ENCODE data around the gene CD68.
A peak's percentile ranks its signal among the peaks of the same experiment; 100 is the strongest.
"Not testable (repeated sequence)": the region's sequence is repeated elsewhere in the genome, so short reads cannot be mapped to it uniquely, and the experiment has no call there.

CD68 gene

DNA sequence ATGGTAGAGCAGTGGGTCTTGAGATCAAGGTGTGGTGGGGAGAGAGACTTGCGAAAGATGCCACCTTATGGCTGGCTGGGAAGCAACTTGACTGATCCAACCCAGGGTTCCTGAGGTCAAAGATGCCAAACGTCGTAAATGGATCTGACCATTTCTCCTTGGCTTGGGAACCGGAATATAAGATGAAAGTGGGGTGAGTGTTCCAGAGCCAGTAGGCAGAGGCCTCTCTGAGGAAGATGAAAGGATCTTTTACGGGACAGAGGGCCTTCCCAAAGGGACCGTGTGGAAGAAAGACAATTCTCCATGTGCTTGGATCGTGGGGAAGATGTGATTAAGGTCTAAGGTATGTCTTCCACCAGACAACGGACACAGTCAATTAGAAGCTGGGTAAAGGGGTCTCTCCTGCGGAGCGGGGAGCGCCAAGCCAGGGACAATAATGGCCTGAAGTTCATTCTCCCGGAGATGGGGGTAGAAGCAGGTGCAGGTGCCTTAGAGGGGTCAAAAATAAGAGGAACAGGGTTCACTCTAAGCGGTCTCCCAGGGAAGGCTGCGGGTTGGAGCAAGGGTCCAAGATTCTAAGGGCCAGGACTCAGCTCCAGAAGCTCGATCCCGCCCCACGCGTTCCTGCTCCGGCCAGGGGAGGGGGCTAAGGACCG lies 34.5 kb downstream of the CD68 start:
- DNase-seq (ENCODE audit: low spot score): peak; percentile 75

DNA sequence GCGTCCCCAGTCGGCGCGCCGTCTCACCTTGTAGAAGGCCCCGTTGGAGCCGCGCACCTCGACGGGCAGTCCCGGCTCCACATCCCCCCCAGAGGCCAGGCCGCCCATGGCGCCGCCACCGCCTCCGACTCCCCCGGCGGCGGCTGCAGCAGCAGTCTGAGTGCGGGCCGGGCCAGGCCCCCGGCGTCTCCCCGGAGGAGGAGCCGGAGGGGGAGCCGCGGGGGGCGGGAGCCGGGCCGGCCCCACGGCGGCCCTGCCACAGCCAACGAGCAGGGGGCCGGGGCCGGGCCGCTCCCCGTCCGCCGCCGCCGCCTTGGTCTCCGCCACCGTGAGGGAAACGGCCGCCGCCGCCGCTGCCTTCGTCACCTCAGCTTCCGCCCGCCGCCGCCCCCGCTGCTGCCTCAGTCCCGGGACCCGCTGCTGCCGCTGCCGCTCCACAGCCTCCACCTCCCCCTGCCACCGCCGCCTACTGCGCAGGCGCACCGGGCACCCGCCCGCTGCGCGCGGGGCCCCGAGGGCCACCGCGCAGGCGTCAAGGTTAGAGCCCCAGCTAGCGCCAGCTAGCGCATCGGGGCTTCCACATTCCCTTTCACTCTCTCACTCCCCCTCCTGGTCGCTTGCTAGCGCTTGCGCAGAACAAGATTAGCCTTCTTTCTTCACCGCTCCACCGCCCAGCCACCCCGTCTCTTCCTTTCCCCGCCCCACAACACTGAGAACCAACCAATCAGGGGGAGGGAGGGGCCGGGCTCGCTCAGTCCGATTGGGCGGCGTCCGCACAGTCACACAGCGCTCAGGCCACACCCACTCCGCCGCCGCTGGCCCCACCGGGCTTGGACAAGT lies 35.2 kb downstream of the CD68 start, which contains the start of gene FXR2:
FXR2 (minus strand) TSS at position 473 of the 840 bp plus-strand sequence; CDS start at position 108, 365 bp downstream.
- peak; percentile 99 for DNase-seq (ENCODE audit: low spot score)

DNA sequence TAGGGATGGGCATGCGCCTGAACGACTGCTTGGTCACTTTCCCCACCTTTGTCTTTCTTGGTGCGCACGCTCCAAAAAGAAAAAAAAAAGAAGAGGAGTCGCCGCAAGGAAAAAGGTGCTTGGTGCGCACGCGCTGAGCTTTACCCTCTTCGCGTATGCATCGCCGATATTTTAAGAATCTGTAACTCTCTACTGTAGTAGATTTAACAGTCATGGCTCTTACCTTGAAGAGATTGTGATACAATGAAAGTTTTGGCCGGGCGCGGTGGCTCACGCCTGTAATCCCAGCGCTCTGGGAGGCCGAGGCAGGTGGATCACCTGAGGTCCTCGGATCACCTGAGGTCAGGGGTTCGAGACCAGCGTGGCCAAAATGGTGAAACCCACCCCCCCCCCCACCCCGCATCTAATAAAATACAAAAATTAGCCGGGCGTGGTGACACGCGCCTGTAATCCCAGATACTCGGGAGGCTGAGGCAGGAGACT lies 35.9 kb downstream of the CD68 start:
- no peak for DNase-seq (ENCODE audit: low spot score)

GRCh38 chr17:7618608-7619007 lies 39.2 kb downstream of the CD68 start:
- no peak for DNase-seq (ENCODE audit: low spot score)

GRCh38 chr17:7620835-7621234 lies 41.4 kb downstream of the CD68 start:
- no peak for DNase-seq (ENCODE audit: low spot score)

GRCh38 chr17:7623661-7624060 lies 44.2 kb downstream of the CD68 start:
- no peak for DNase-seq (ENCODE audit: low spot score)

- not testable (repeated sequence) for DNase-seq (ENCODE audit: low spot score)
Measured at GRCh38 chr17:7625749-7626148, 46.3 kb downstream of the CD68 start.

DNA sequence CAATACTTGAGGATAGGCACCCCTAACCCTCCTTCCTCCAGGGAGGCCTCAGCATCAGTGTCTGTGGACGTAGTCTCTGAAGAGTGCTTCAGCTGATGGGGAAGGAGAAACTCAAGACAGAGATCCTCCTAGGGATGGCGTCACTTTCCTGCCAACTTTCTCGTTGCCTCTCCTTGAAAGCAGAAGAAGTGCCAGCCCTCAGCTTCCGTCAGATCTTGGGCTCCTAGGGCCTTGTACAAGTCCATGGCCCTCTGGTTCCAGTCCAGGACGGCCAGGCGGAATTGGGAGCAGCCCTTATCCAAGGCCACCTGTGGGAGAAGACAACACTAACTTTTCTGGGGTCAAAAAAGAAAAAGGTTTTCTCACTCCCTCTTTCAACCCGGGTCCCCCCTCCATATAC lies 46.9 kb downstream of the CD68 start:
- DNase-seq (ENCODE audit: low spot score): no peak

DNA sequence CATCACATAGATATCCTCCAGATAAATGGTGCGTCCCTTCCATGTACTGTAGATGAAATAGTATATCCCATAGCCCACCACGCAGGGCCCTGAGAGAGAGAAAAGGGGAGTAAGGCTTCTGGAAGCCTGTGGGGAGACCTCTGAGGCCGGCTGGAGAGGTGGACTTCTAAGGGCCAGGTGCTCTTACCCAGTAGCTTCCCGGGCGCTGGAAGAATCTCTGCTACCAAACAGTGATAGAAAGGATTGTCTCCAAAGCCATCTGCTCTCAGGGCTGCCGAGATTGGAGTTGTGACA lies 47.5 kb downstream of the CD68 start:
- no peak for DNase-seq (ENCODE audit: low spot score)

- peak; percentile 92 for DNase-seq (ENCODE audit: low spot score)
Measured at GRCh38 chr17:7627250-7628121, 48.0 kb downstream of the CD68 start, which contains the start of gene SAT2. SAT2 (minus strand) TSS chr17:7627821; CDS start chr17:7627635, 186 bp downstream.

DNA sequence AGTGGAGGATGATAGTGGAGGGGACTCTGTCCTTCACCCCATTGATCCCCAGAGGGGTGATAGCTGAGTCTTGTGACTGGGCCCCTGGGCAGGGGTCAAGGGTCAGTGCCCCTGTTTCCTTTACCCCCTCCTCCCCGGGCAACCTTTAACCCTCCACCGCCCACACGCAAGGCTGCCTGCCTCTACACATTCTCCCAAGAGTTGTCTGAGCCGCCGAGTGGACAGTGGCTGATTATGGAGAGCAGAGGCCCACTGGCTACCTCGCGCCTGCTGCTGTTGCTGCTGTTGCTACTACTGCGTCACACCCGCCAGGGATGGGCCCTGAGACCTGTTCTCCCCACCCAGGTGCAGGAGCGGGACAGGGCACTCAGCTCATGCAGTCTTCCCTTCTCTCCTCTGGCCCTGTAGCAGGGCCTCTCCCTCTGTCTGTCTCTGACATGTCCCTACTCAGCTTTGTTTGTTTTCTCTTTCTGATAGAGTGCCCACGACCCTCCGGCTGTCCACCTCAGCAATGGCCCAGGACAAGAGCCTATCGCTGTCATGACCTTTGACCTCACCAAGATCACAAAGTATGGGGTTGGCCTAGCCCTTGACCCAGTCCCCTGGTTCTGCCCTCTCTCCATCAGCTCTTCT lies 50.6 kb downstream of the CD68 start, which contains the start of gene SHBG:
SHBG (plus strand) TSS at position 197 of the 633 bp plus-strand sequence; CDS start at position 235, 38 bp downstream.
- DNase-seq (ENCODE audit: low spot score): no peak
